ENCODE data around the gene CAPN10.

Gene CAPN10

DNA sequence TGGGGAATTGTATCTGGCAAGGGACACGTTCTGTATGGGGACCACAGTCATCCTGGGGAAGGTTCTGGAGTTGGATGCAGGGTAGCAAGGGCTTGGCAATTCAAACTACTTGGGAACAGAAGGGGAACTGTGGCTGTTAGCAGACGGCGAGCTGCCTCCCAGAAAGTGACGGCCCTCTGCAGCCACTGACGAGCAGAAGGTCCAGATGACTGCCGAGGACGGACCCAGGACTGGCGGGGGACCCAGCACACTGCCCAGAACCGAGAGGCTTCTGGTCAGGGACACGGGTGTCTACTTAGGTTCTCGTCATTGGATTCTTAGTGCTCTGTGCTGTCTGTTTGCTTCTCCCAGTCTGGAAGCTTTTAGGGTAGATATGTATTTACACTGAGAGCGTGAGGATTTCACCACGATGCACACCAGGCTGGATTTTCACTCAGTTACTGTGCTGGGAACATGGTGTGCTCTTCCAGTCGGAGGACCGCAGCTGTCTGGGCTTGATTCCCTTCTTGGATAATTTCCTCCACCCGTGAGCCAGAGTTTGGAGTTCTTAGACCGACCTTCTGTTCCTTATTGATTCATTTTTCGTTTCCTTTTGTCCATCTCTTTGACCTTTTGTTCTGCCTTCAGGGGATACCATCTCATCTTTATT lies 52.1 kb downstream of the CAPN10 start:
- DNase-seq (ENCODE audit: low read depth), result no peak

GRCh38 chr2:240639566-240639965 lies 53.0 kb downstream of the CAPN10 start:
- DNase-seq (ENCODE audit: low read depth), result no peak

DNA sequence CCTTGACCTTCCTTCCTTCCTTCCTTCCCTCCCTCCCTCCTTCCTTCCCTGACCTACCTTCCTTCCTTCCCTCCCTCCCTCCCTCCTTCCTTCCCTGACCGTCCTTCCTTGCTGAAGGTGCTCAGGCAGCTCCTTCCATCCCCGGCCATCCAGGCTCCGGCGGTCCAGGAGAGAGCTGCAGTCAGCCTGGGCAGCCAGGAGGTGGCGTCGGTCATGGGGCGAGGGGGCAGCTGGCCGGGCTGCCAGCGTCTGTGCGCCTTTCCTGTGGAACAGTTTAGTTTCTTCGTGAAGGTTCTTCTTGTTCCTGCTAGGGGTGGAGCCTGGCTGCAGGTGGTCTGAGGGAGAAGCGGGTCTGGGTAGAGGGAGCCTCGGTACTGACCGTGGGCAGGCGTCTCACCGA lies 54.4 kb downstream of the CAPN10 start:
- no peak for DNase-seq (ENCODE audit: low read depth)

GRCh38 chr2:240642061-240642805 lies 55.7 kb downstream of the CAPN10 start:
- DNase-seq (ENCODE audit: low read depth), result no peak

- DNase-seq (ENCODE audit: low read depth), result no peak
These were observed 56.2 kb downstream of the CAPN10 start for GRCh38 chr2:240642806-240643092.

DNA sequence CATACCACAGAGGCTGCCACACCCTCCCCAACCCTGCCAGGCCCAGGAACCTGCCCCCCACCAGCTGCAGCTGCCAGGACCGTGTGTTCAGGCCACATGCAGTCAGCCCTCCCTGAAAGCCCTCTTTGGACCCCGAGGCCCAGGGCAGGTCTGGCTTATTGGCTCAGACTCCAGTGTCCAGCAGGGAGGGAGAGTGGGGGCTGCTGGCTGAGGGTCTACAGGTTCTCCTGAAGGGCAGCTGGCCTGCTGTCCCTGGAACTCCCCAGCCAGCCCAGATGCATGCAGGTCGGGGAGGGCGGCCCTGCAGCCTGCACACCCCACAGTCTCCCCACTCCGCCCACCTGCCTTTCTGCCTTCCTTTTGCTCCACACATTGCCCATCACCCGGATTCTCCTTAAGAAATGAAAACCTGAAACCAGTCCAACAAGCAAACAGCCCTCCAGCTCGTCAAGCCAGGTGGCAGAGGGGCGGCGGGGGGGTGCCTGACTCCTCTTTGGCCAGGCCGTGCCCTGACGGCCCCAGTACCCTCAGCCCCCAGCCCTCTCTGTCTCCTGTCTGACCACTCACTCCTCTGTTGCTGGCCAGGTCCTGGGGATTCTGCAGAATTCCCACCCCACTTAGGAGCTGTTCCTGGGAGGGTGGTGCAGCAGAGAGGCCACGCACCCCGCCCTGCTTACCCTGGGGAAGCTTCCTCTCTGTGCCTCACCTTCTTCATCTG lies 56.7 kb downstream of the CAPN10 start:
- no peak for DNase-seq (ENCODE audit: low read depth)

GRCh38 chr2:240643811-240644150 lies 57.2 kb downstream of the CAPN10 start:
- no peak for DNase-seq (ENCODE audit: low read depth)

- no peak for DNase-seq (ENCODE audit: low read depth)
These were observed 57.7 kb downstream of the CAPN10 start for GRCh38 chr2:240644171-240644651.

GRCh38 chr2:240644859-240645301 lies 58.3 kb downstream of the CAPN10 start:
- DNase-seq (ENCODE audit: low read depth), result no peak

GRCh38 chr2:240645346-240645745 lies 58.8 kb downstream of the CAPN10 start:
- no peak for DNase-seq (ENCODE audit: low read depth)

- DNase-seq (ENCODE audit: low read depth), result no peak
These were observed 59.3 kb downstream of the CAPN10 start for GRCh38 chr2:240645801-240646175.

- DNase-seq (ENCODE audit: low read depth), result no peak
These were observed 59.8 kb downstream of the CAPN10 start for GRCh38 chr2:240646176-240646899.

DNA sequence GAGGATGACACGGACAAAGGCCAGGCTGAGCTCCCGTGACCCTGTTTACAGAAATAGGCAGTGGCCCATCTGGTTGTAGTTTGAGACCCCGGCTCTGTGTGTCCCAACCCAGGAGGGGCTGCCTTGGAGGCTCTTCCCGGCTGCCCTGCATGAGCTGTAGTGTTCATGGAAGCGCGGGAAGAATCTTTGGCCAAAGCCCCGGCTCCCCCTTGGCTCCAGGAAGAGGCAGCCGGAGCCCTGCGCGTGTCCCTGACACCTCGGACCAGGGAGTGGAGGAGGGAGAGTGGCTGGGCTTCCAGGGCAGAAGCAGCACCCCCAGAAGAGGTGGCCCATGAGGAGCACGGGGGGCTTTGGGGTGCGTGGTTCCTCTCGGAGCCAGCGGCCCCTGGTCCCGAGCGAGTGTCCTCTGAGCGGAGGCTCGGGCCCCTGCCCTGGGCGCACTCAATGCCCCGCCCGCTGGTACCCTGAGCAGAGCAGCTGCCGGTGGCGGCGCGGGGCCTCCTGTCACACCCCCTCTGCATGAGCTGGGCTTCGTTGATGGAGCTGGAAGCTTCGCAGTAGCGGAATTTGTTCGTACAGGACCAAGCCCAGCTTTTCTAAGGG lies 60.5 kb downstream of the CAPN10 start:
- DNase-seq (ENCODE audit: low read depth), result no peak

- no peak for DNase-seq (ENCODE audit: low read depth)
These were observed 61.1 kb downstream of the CAPN10 start for GRCh38 chr2:240647503-240648154.

GRCh38 chr2:240648155-240648649 lies 61.7 kb downstream of the CAPN10 start:
- DNase-seq (ENCODE audit: low read depth), result no peak

All from stimulated activated CD8-positive, alpha-beta memory T cell treated with anti-CD3 and anti-CD28 coated beads, Interleukin-15, amount 100 ng/mL, for 1 hour (primary cell).